Subcutaneous abdominal adipose tissue (tissue), 5 donors: ENCODE results near the gene RGL2.
A peak's percentile ranks its signal among the peaks of the same experiment; 100 is the strongest.
"Not testable (repeated sequence)": the region's sequence is repeated elsewhere in the genome, so short reads cannot be mapped to it uniquely, and the experiment has no call there.

Experiments used
- H3K27ac ChIP-seq: one replicate; pipeline ENCODE4 v1.7.0; 2013; ENCODE audit warnings: low read depth, mild to moderate bottlenecking, inconsistent platforms, low read length, moderate library complexity
- H3K27me3 ChIP-seq, 5 donors: one replicate each; pipeline ENCODE4 v1.7.0; 2013; ENCODE audit warnings: low read length in 5 of 5, inconsistent platforms in 1 of 5; ENCODE audit not compliant: control insufficient read depth in 5 of 5, insufficient read depth in 4 of 5
- H3K36me3 ChIP-seq, 5 donors: one replicate each; pipeline ENCODE4 v1.7.0; 2013; ENCODE audit warnings: low read length in 5 of 5; ENCODE audit not compliant: control insufficient read depth in 5 of 5, insufficient read depth in 5 of 5
- H3K4me1 ChIP-seq, 5 donors: one replicate each; pipeline ENCODE4 v1.7.0; 2013; ENCODE audit warnings: low read length in 5 of 5, mild to moderate bottlenecking in 3 of 5, moderate library complexity in 1 of 5; ENCODE audit not compliant: control insufficient read depth in 5 of 5, insufficient read depth in 5 of 5
- H3K4me3 ChIP-seq, 5 donors: one replicate each; pipeline ENCODE4 v1.7.0; 2013; ENCODE audit warnings: low read length in 5 of 5, low read depth in 1 of 5
- H3K9ac ChIP-seq, 5 donors: one replicate each; pipeline ENCODE4 v1.7.0; 2013; ENCODE audit warnings: low read length in 5 of 5, mild to moderate bottlenecking in 4 of 5, moderate library complexity in 3 of 5
- H3K9me3 ChIP-seq, 5 donors: one replicate each; pipeline ENCODE4 v1.7.0; 2013; ENCODE audit warnings: low read length in 5 of 5; ENCODE audit not compliant: control insufficient read depth in 5 of 5
- donor health status: healthy.
- donor health status: healthy.
- donor health status: healthy.
- donor health status: healthy.
- donor health status: healthy.

Gene RGL2

DNA sequence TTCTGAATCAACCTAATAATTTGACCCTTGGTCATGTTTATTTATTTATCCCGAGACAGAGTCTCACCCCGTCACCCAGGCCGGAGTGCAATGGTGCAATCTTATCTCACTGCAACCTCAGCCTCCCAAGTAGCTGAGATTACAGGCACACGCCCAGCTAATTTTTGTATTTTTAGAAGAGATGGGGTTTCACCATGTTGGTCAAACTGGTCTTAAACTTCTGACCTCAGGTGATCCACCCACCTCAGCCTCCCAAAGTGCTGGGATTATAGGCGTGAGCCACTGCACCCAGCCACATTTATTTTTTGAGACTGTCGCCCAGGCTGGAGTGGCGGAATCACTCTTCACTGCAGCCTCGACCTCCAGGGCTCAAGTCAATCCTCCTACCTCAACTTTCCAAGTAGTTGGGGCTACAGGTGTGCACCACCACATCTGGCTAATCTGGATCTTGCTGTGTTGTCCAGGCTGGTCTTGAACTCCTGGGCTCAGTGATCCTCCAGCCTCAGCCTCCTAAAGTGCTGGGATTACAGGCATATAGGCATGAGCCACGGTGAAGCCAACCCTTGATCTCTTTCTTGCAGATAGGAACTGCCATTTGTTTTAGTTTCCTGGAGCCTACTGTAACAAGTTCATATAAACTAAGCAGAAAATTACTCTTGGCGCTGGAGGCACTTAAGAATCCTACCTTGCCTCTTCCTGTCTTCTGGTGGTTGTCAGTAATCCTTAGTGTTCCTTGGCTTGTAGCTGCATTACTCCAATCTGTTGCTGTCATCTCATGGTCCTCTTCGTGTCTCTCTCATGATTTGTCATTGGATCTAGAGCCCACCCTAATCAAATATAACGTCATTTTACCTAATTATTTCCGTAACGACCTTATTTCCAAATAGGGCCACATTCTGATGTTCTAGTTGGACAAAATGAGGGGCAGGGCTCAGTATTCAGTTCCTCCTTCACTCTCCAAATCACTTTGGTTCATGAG, 24.5 kb downstream of the RGL2 start:
- Histone ChIP-seq H3K9me3 (no peaks in the 10 kb centered on the region), H3K9ac (peak overlapping the region in 2 of 5 donors; percentile 44 to 99), H3K36me3 (peaks cover 4 to 46% (median 38%) of the 10 kb centered on the region in 5 donors), H3K4me1 (peaks cover 6 to 82% (median 66%) of the 10 kb centered on the region in 5 donors), H3K27ac (no peak overlapping the region), H3K4me3 (no peak overlapping the region), H3K27me3 (no peaks in the 10 kb centered on the region)

DNA sequence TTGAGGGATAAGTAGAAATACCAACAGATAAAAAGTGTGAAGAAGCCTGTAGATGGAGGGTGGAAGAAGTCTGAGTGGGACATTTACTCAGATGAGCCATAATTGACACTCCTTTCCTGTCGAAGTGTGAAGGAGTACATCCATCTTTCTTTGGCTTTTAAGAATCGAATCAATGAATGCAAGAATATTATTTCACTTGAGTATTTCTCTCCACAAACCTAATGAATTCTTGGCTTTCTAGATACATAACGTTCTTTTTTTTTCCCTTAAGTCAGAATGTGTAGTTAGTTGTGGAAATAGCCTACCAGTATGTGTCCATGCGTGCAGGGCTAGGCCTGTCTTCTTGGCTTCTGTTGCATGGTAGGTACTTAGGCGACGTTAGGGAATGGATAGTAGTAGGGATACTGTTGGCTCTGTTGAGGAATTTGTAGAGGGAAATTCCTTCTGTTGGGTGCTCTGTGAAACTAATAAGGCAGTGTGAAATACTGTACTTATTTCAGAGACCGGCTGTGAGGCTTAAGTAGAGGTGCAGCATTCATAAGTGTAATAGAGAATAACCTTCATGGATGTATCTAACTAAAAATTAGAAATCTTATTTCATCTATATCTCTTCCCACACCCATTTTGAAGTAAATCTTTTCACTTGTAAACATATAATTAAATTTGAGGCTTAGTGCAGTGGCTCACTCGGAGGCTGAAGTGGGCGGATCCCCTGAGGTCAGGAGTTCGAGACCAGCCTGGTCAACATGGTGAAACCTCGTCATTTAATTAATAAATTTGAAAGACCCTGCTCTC, 25.4 kb downstream of the RGL2 start:
- H3K36me3 ChIP-seq = peaks cover 4 to 46% (median 40%) of the 10 kb centered on the region in 5 donors
- H3K4me3 ChIP-seq = peak overlapping the region in 4 of 5 donors; percentile 90 to 97 (median 92)
- H3K9ac ChIP-seq = peak overlapping the region in 4 of 5 donors; percentile 78 to 99 (median 94)
- no peaks in the 10 kb centered on the region for H3K27me3 ChIP-seq
- peaks cover 6 to 73% (median 58%) of the 10 kb centered on the region in 5 donors for H3K4me1 ChIP-seq
- peak overlapping the region; percentile 96 for H3K27ac ChIP-seq
- no peaks in the 10 kb centered on the region for H3K9me3 ChIP-seq

DNA sequence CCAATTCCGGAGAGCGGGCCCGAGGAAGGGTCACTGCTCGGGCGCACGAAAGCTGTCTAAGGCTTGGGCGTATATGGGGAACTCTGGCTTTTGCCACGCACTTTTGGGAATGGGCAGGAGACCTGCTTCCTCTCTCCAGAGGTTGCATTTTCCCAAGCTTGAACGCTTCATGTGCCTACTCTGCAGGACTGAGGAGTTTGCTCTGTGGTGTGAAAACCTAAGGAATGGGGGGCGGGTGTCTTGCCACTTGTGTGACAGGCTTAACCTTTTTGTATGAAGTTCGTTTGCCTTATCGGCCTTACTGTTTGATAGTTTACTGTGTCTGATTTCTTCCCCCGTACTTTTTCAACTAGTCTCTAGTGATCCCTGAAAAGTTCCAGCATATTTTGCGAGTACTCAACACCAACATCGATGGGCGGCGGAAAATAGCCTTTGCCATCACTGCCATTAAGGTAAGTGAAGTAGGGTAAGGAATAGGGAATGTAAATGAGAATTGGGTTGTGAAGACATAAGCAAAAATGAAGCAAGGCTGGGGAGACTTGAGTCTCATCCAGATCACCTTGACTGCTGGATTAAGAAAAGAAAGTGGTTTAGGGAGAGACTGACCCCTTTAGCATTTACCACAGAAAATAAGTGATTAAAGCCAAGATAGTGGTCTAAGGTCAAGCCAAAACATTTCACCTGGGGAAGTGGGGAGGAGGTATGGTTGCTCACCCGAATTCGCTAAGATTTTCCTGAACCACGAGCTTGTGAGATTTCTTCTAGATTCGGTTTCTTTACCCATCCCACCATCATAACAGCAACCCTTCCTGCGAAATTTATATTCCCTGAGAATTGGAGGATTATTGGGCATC, 26.2 kb downstream of the RGL2 start:
- H3K27me3 ChIP-seq = no peaks in the 10 kb centered on the region
- peak overlapping the region; percentile 96 for H3K27ac ChIP-seq
- H3K4me3 ChIP-seq = peak overlapping the region; percentile 90 to 99 (median 94)
- peaks cover 6 to 65% (median 52%) of the 10 kb centered on the region in 5 donors for H3K4me1 ChIP-seq
- no peaks in the 10 kb centered on the region for H3K9me3 ChIP-seq
- peak overlapping the region; percentile 50 to 99 (median 93) for H3K9ac ChIP-seq
- peaks cover 6 to 54% (median 48%) of the 10 kb centered on the region in 5 donors for H3K36me3 ChIP-seq

DNA sequence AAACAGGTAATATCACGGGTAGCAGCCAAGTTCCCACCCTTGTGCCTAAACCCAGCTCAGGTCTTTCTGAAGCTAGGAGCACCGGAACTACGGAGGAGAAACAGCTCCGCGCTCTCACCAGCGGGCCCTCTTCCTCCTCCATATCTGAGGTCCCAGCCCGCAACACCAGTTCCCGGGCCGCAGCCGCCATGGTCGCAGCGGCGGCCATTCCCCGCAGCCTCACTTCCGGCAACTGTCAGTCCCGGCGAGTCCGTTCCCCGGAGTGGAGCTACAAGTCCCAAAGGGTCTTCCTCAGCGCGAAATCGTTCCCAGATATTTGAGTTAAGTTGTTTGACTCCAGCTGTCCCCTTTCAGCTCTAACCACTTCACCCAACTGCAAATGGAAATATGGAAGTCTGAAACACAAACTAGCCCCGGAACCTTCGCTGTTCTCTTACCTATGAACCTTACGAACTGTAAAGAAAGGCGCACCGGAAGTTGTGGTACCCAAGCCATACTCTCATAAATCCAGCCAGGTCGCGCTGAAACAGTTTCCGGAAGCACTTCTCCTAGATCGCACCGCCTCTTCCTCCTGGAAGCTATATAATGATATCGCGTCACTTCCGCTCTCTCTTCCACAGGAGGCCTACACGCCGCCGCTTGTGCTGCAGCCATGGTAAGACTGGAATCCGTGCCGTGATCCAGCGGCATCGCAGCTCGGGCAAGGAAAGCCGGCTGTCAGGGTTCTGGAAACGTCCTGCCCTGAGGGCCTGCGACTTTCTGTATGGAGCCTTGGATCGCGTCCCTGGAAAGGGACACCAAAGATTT, 27.1 kb downstream of the RGL2 start, which contains the start of the genes RPS18 and VPS52:
Gene RPS18, plus strand, starts transcription at position 608 of the 807 bp plus-strand sequence. Its CDS starts 45 bp downstream, at position 653.
Gene VPS52, minus strand, starts transcription at position 409 of the 807 bp plus-strand sequence. Its CDS starts 201 bp downstream, at position 208.
- Histone ChIP-seq H3K27ac (peak within 1 kb of the TSS; percentile 96), H3K4me1 (peaks cover 6 to 56% (median 46%) of the 10 kb centered on the region in 5 donors), H3K27me3 (no peaks in the 10 kb centered on the region), H3K36me3 (peaks cover 6 to 62% (median 57%) of the 10 kb centered on the region in 5 donors), H3K9me3 (no peaks in the 10 kb centered on the region), H3K9ac (peak within 1 kb of the TSS; percentile 92 to 99 (median 96)), H3K4me3 (peak within 1 kb of the TSS; percentile 90 to 99 (median 94))

DNA sequence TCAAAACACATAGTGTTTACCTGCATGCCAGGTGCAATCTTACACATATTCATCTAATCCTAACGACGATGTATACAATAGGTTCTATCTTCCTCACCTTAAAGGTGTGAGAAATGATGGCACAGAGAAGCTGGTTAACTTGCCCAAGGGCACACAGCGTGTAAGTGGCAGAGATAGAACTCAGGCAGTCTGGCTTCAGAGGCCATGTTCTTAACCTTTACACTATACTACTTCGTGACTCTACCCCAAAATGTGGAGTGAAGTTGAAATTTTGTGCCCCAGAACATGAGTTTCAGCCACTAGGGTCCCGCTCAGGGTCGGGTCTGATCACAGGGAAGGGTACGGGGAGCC, 27.6 kb downstream of the RGL2 start:
- Histone ChIP-seq H3K9me3 (no peaks in the 10 kb centered on the region), H3K27ac (peak overlapping the region; percentile 96), H3K4me1 (peaks cover 6 to 50% (median 40%) of the 10 kb centered on the region in 5 donors), H3K9ac (peak overlapping the region; percentile 92 to 99 (median 96)), H3K36me3 (peaks cover 6 to 62% (median 60%) of the 10 kb centered on the region in 5 donors), H3K27me3 (no peaks in the 10 kb centered on the region), H3K4me3 (peak overlapping the region; percentile 90 to 99 (median 94))

DNA sequence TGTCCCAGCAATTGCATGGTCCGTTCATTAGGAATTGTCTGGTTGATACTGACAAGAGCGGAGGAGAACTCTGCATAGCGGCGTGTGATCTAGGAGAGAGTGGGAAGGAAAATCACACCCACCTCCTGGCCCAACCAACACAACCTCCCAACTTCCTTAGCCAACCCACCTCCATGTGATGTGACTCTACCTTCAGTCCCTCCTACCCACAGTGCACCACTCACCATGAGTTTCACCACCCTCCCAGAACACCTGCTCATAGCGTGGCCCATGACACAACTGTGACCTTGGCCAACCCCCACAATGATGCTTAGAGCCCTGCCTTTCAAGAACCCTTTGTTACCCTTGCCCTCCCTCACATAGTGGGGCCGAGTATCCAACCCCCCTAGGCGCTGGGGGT, 34.7 kb downstream of the RGL2 start:
- Histone ChIP-seq H3K36me3 (peaks cover 21 to 90% (median 74%) of the 10 kb centered on the region in 5 donors), H3K4me3 (no peak overlapping the region), H3K4me1 (no peaks in the 10 kb centered on the region), H3K9ac (no peak overlapping the region), H3K27me3 (no peaks in the 10 kb centered on the region), H3K27ac (no peak overlapping the region), H3K9me3 (no peaks in the 10 kb centered on the region)

DNA sequence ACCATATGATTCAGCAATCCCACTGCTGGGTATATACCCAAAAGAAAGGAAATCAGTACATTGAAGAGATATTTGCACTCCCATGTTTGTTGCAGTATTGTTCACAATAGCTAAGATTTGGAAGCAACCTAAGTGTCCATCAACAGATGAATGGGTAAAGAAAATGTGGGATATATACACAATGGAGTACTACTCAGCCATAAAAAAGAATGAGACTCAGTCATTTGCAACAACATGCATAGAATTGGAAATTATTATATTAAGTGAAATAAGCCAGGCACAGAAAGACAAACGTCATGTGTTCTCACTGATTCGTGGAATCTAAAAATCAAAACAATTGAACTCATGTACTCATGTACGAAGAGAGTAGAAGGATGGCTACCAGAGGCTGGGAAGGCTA, 36.3 kb downstream of the RGL2 start:
- H3K9me3 ChIP-seq, H3K9ac ChIP-seq, H3K4me3 ChIP-seq, H3K27me3 ChIP-seq, H3K27ac ChIP-seq, H3K4me1 ChIP-seq: not testable (repeated sequence)
- peaks cover 19 to 85% (median 63%) of the 10 kb centered on the region in 5 donors for H3K36me3 ChIP-seq

DNA sequence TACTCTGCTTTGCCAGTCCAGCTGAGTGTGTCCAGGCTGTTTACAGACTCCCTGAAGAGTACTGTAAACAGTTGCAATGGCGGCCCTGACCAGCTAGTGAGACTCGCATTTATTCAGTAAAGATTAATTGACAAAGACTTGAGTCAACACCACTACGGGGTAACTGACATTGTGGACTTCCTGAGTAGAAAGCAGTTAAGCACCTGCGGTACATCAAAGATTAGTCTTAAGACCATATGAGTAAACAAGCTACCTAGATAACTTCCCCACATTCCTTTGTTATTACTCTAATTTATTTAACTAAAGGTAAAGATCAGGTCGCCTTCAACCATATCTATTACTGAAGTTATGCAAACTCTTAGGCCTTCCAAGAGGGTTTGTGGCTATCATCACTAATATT, 39.7 kb downstream of the RGL2 start:
- Histone ChIP-seq H3K4me1 (no peaks in the 10 kb centered on the region), H3K36me3 (peaks cover 15 to 63% (median 35%) of the 10 kb centered on the region in 5 donors), H3K27me3 (no peaks in the 10 kb centered on the region), H3K9ac (no peak overlapping the region), H3K27ac (no peak overlapping the region), H3K9me3 (no peaks in the 10 kb centered on the region), H3K4me3 (no peak overlapping the region)
